Measurements from ENCODE around the gene GPRIN3. TPM values are rescaled to one million over a fixed set of nuclear protein-coding genes. Genes with fewer than 3 reads are reported as not detected.
A peak's percentile ranks its signal among the peaks of the same experiment; 100 is the strongest.
"Not testable (repeated sequence)": the region's sequence is repeated elsewhere in the genome, so short reads cannot be mapped to it uniquely, and the experiment has no call there.

GPRIN3 gene
- total RNA-seq, 1 experiment from 2014 or later = 0.12 TPM

- DNase-seq = no peak
- Histone ChIP-seq H3K27ac (no peak overlapping the region), H3K9me3 (replicated peaks) (no peaks in the 10 kb centered on the region), H3K27me3 (no peaks in the 10 kb centered on the region), H3K4me1 (no peaks in the 10 kb centered on the region), H3K36me3 (no peaks in the 10 kb centered on the region), H3K4me3 (no peak overlapping the region)
Measured at GRCh38 chr4:89329280-89329679, 21.7 kb upstream of the GPRIN3 start.

- no peaks in the 10 kb centered on the region for H3K27me3 ChIP-seq
- H3K27ac ChIP-seq = no peak overlapping the region
- H3K4me3 ChIP-seq = no peak overlapping the region
- DNase-seq = no peak
- H3K9me3 ChIP-seq (replicated peaks) = no peaks in the 10 kb centered on the region
- no peaks in the 10 kb centered on the region for H3K36me3 ChIP-seq
- H3K4me1 ChIP-seq = peaks cover 7% of the 10 kb centered on the region; the same call in 1 of the 2 replicates
Measured at GRCh38 chr4:89324671-89325070, 17.1 kb upstream of the GPRIN3 start.

DNA sequence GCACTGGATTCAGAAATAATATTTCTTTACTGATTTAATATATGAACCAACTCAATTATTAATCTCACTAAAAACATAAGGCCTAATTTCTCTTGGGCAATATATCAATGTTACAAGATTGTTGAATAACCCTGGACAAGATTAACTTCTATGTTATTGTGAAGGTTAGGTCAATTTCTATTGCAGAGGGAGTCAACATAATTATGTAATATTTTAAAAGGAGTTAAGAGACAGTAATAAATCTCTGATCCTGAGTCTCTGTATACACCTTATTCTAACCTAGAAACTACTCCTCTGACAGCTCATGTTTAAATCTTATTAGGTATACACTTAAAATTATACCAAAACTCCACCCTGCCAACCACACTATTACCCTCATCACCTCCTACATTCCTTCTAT, 15.1 kb upstream of the GPRIN3 start:
- Histone ChIP-seq H3K4me3 (no peak overlapping the region), H3K27me3 (no peaks in the 10 kb centered on the region), H3K27ac (no peak overlapping the region), H3K36me3 (no peaks in the 10 kb centered on the region), H3K4me1 (peaks cover 7% of the 10 kb centered on the region; the same call in 1 of the 2 replicates), H3K9me3 (replicated peaks) (no peaks in the 10 kb centered on the region)
- no peak for DNase-seq

DNA sequence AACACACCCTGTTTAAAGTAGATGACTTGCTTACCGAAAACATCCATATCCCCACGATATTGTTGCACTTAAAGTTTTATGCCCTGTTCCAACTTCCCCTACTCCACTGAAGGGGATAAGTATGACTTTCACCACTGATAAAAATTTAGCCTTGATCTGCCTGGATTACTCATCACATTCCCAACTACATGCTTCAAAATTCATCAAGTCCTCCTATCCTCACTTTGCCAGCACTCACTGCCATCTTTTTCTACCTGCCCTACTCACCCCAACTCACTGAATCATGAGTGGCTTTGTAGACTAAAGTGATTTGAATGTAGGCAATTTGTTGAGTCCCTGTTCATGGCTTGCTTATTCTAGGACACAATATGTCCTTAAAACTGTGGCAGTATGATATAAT, 12.2 kb upstream of the GPRIN3 start:
- DNase-seq = no peak
- no peaks in the 10 kb centered on the region for H3K9me3 ChIP-seq (replicated peaks)
- no peaks in the 10 kb centered on the region for H3K36me3 ChIP-seq
- peaks cover 7% of the 10 kb centered on the region; the same call in 1 of the 2 replicates for H3K4me1 ChIP-seq
- H3K27me3 ChIP-seq = no peaks in the 10 kb centered on the region
- H3K27ac ChIP-seq = no peak overlapping the region
- H3K4me3 ChIP-seq = no peak overlapping the region

DNA sequence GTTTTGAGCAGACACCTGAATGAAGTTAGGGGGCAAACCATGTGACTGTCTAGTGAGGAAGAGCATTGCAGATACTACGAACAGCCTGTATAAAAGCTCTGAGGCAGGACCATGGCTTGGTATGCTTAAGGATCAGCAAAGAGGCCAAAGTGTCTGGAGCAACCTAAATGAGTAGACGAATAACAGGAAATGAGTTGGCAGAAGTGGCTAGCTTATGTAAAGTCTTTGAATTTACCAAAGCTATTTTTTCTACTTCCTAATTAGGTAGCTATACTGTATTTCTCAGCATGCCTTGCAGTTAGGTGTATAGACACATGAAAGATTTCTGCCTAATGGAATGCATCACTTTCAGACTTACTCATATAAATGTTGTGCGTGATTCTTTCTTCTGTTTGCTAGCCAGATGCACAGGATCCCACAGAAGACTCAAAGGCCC, 9.3 kb upstream of the GPRIN3 start:
- DNase-seq = no peak
- peaks cover 7% of the 10 kb centered on the region; the same call in 1 of the 2 replicates for H3K4me1 ChIP-seq
- H3K4me3 ChIP-seq = no peak overlapping the region
- no peaks in the 10 kb centered on the region for H3K27me3 ChIP-seq
- H3K27ac ChIP-seq = no peak overlapping the region
- no peaks in the 10 kb centered on the region for H3K36me3 ChIP-seq
- no peaks in the 10 kb centered on the region for H3K9me3 ChIP-seq (replicated peaks)

DNA sequence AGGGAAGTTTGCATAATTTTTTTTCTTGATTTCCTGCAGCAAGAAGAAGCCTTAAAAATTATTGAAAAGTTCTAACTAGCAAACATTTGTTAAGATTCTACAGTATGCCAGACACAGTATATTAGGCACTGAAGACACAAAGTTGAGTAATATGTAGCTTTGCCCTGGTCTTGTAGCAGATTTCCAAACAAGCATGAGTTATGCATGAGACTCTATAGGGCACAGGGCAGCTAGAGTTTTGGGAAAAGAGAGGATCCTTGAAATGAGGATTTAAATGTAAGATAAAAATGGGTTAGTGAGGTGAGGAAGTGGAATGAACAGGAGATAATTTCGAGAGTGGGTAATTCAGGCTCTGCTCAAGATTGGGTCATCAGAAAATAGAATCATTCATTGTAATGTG, 8.6 kb upstream of the GPRIN3 start:
- no peaks in the 10 kb centered on the region for H3K36me3 ChIP-seq
- H3K4me3 ChIP-seq = no peak overlapping the region
- H3K9me3 ChIP-seq (replicated peaks) = no peaks in the 10 kb centered on the region
- peaks cover 7% of the 10 kb centered on the region; the same call in 1 of the 2 replicates for H3K4me1 ChIP-seq
- H3K27ac ChIP-seq = no peak overlapping the region
- H3K27me3 ChIP-seq = no peaks in the 10 kb centered on the region
- no peak for DNase-seq

GRCh38 chr4:89314291-89314690, 6.7 kb upstream of the GPRIN3 start:
- Histone ChIP-seq H3K36me3 (no peaks in the 10 kb centered on the region), H3K4me3 (no peak overlapping the region), H3K9me3 (replicated peaks) (no peaks in the 10 kb centered on the region), H3K27me3 (no peaks in the 10 kb centered on the region), H3K27ac (no peak overlapping the region), H3K4me1 (no peaks in the 10 kb centered on the region)
- no peak for DNase-seq

DNA sequence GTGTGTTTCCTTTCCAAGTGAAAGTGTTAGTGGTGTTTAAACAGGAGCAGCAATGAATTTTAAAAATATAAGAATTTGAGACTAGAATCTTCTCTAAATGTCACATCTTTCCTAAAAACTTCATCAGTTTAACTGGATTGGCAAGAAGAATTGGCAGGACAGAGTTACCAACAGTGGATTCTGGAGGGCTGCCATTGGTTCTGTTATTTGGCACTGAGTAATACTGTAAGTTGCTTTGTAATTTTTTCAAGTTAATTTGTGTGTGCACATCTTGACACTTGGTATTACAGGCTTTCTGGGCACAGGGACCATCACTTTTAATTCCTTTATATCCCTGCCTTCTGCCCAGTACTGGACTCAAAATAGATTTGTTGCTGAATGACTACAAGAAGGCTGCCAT, 4.5 kb upstream of the GPRIN3 start:
- DNase-seq = no peak
- no peaks in the 10 kb centered on the region for H3K9me3 ChIP-seq (replicated peaks)
- peaks cover 3% of the 10 kb centered on the region for H3K27me3 ChIP-seq
- H3K4me3 ChIP-seq = no peak overlapping the region
- no peaks in the 10 kb centered on the region for H3K36me3 ChIP-seq
- H3K27ac ChIP-seq = no peak overlapping the region
- no peaks in the 10 kb centered on the region for H3K4me1 ChIP-seq

GRCh38 chr4:89311433-89311832, 3.8 kb upstream of the GPRIN3 start:
- DNase-seq = no peak
- no peak overlapping the region for H3K4me3 ChIP-seq
- no peaks in the 10 kb centered on the region for H3K9me3 ChIP-seq (replicated peaks)
- H3K4me1 ChIP-seq = no peaks in the 10 kb centered on the region
- H3K27me3 ChIP-seq = peaks cover 7% of the 10 kb centered on the region
- no peak overlapping the region for H3K27ac ChIP-seq
- H3K36me3 ChIP-seq = no peaks in the 10 kb centered on the region

DNA sequence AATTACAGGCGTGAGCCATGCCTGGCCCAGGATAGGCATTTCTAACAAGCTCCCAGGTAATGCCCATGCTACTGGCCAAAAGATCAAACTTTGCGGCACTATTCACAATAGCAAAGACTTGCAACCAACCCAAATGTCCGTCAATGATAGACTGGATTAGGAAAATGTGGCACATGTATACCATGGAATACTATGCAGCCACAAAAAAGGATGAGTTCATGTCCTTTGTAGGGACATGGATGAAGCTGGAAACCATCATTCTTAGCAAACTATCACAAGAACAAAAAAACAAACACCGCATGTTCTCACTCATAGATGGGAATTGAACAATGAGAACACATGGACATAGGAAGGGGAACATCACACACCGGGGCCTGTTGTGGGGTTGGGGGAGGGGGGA, 1.6 kb upstream of the GPRIN3 start:
- not testable (repeated sequence) for H3K4me1 ChIP-seq; H3K9me3 ChIP-seq (replicated peaks); DNase-seq; H3K4me3 ChIP-seq; H3K36me3 ChIP-seq; H3K27ac ChIP-seq
- peaks cover 13% of the 10 kb centered on the region for H3K27me3 ChIP-seq

- Histone ChIP-seq H3K4me1 (no peaks in the 10 kb centered on the region), H3K27me3 (peaks cover 13% of the 10 kb centered on the region), H3K9me3 (replicated peaks) (no peaks in the 10 kb centered on the region), H3K4me3 (peak overlapping the region; percentile 61), H3K36me3 (no peaks in the 10 kb centered on the region), H3K27ac (no peak overlapping the region)
- DNase-seq = peak in 1 of 2 experiments; percentile 59
Measured at GRCh38 chr4:89308161-89308500, 531 bp upstream of the GPRIN3 start.

GRCh38 chr4:89307178-89307445, 488 bp downstream of the GPRIN3 start:
- H3K36me3 ChIP-seq = no peaks in the 10 kb centered on the region
- peaks cover 13% of the 10 kb centered on the region for H3K27me3 ChIP-seq
- H3K27ac ChIP-seq = no peak overlapping the region
- no peak for DNase-seq
- H3K4me3 ChIP-seq = peak overlapping the region; percentile 61
- H3K4me1 ChIP-seq = no peaks in the 10 kb centered on the region
- H3K9me3 ChIP-seq (replicated peaks) = no peaks in the 10 kb centered on the region

DNA sequence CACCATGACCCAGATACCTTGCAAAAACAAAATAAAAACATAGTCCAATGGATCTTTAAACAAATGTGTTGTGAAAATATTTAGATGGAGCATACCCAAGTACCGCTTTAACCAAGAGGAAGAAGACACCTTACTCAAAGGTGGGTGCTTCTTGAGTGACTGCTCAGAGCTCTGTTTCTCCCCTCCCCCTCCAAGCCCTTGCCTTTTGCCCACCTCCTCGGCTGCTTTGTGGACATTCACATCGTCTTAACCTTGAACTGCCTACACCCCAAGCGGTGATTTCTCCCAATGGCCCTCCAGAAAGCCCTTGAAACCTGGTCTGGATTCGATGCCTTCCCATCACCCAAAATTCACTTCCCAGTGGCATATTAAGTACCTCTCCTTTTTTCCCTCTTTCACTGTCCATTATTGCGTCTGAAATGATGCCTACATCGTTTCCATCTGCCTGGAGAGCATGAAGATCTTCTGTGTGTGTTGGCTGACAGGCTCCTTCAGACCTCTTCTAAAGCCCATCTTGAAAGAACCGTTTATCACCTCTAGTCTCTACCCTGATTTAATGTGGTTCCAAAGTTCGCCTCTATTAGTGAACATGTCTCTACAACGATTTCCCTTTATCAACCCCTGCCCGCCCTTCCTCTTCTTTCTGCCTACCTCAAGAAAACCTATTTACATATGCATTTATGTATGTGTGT, 968 bp downstream of the GPRIN3 start:
- DNase-seq = no peak
- Histone ChIP-seq H3K4me1 (no peaks in the 10 kb centered on the region), H3K27ac (no peak overlapping the region), H3K4me3 (no peak overlapping the region), H3K27me3 (peaks cover 13% of the 10 kb centered on the region), H3K9me3 (replicated peaks) (no peaks in the 10 kb centered on the region), H3K36me3 (no peaks in the 10 kb centered on the region)

- no peak overlapping the region for H3K4me3 ChIP-seq
- peaks cover 13% of the 10 kb centered on the region for H3K27me3 ChIP-seq
- no peak for DNase-seq
- no peak overlapping the region for H3K27ac ChIP-seq
- no peaks in the 10 kb centered on the region for H3K4me1 ChIP-seq
- H3K9me3 ChIP-seq (replicated peaks) = no peaks in the 10 kb centered on the region
- H3K36me3 ChIP-seq = no peaks in the 10 kb centered on the region
Measured at GRCh38 chr4:89305712-89306437, 1.7 kb downstream of the GPRIN3 start.

- peaks cover 13% of the 10 kb centered on the region for H3K27me3 ChIP-seq
- no peaks in the 10 kb centered on the region for H3K36me3 ChIP-seq
- no peak for DNase-seq
- no peaks in the 10 kb centered on the region for H3K4me1 ChIP-seq
- no peaks in the 10 kb centered on the region for H3K9me3 ChIP-seq (replicated peaks)
- no peak overlapping the region for H3K27ac ChIP-seq
- no peak overlapping the region for H3K4me3 ChIP-seq
Measured at GRCh38 chr4:89305028-89305427, 2.6 kb downstream of the GPRIN3 start.
